Mononuclear cell (primary cell): Measurements from ENCODE around the gene REEP3. TPM values are rescaled to one million over a fixed set of nuclear protein-coding genes. Genes with fewer than 3 reads are reported as not detected.
"Not testable (repeated sequence)": the region's sequence is repeated elsewhere in the genome, so short reads cannot be mapped to it uniquely, and the experiment has no call there.

Experiments
- H3K27me3 ChIP-seq: 2 replicates; pipeline ENCODE4 v1.6.0; 2011; ENCODE audit warnings: low read length, control low read depth; ENCODE audit not compliant: insufficient read depth
- H3K4me1 ChIP-seq: 2 replicates; pipeline ENCODE4 v1.5.1; 2011; ENCODE audit warnings: mild to moderate bottlenecking, low read length, control low read depth; ENCODE audit not compliant: insufficient read depth
- H3K4me3 ChIP-seq: 2 replicates; pipeline ENCODE4 v1.5.1; 2011; ENCODE audit warnings: mild to moderate bottlenecking, low read length, moderate library complexity
- H3K9me3 ChIP-seq: 2 replicates; pipeline ENCODE4 v1.5.1; 2011; ENCODE audit warnings: low read depth, mild to moderate bottlenecking, control low read depth, low read length
- total RNA-seq: library from RNA; depleted of rRNA; stranded (reverse); fragments of >200 nt; gene quantifications from one replicate; pipeline ENCODE4 v1.2.3, GENCODE V29; 2012

The REEP3 gene
- total RNA-seq, 1 donor, result 8.0 TPM

- Histone ChIP-seq H3K9me3 (no peaks in the 10 kb centered on the region), H3K27me3 (no peaks in the 10 kb centered on the region), H3K4me1 (peaks cover 4% of the 10 kb centered on the region), H3K4me3 (no peak overlapping the region)
Observed at GRCh38 chr10:63498665-63499064, 22.5 kb upstream of the REEP3 start.

- not testable (repeated sequence) for H3K27me3 ChIP-seq, H3K4me3 ChIP-seq, H3K4me1 ChIP-seq, H3K9me3 ChIP-seq
Observed at GRCh38 chr10:63500551-63500950, 20.6 kb upstream of the REEP3 start.

GRCh38 chr10:63501954-63502353 is 19.2 kb upstream of the REEP3 start:
- H3K4me3 ChIP-seq, result no peak overlapping the region
- H3K27me3 ChIP-seq, result no peaks in the 10 kb centered on the region
- H3K9me3 ChIP-seq, result no peaks in the 10 kb centered on the region
- H3K4me1 ChIP-seq, result peaks cover 4% of the 10 kb centered on the region

GRCh38 chr10:63502832-63503231 is 18.4 kb upstream of the REEP3 start:
- H3K4me1 ChIP-seq, result peaks cover under 1% of the 10 kb centered on the region
- no peak overlapping the region for H3K4me3 ChIP-seq
- H3K9me3 ChIP-seq, result no peaks in the 10 kb centered on the region
- H3K27me3 ChIP-seq, result no peaks in the 10 kb centered on the region

GRCh38 chr10:63503395-63503794 is 17.8 kb upstream of the REEP3 start:
- no peaks in the 10 kb centered on the region for H3K4me1 ChIP-seq
- no peaks in the 10 kb centered on the region for H3K27me3 ChIP-seq
- H3K9me3 ChIP-seq, result no peaks in the 10 kb centered on the region
- no peak overlapping the region for H3K4me3 ChIP-seq

GRCh38 chr10:63504145-63504881 is 16.9 kb upstream of the REEP3 start:
- Histone ChIP-seq H3K27me3 (no peaks in the 10 kb centered on the region), H3K9me3 (no peaks in the 10 kb centered on the region), H3K4me3 (no peak overlapping the region), H3K4me1 (no peaks in the 10 kb centered on the region)

- no peaks in the 10 kb centered on the region for H3K27me3 ChIP-seq
Observed at GRCh38 chr10:63505562-63505961, 15.6 kb upstream of the REEP3 start.

GRCh38 chr10:63506554-63506953 is 14.6 kb upstream of the REEP3 start:
- Histone ChIP-seq H3K4me1 (no peaks in the 10 kb centered on the region), H3K9me3 (no peaks in the 10 kb centered on the region), H3K4me3 (no peak overlapping the region), H3K27me3 (no peaks in the 10 kb centered on the region)

More at GRCh38 chr10:63505562-63505961, 15.6 kb upstream of the REEP3 start:
- Histone ChIP-seq H3K9me3 (no peaks in the 10 kb centered on the region), H3K4me3 (no peak overlapping the region), H3K4me1 (no peaks in the 10 kb centered on the region)

GRCh38 chr10:63515002-63515763 is 6.0 kb upstream of the REEP3 start:
- Histone ChIP-seq H3K4me1 (peaks cover 7% of the 10 kb centered on the region), H3K4me3 (no peak overlapping the region), H3K9me3 (no peaks in the 10 kb centered on the region), H3K27me3 (no peaks in the 10 kb centered on the region)

GRCh38 chr10:63516207-63516606 is 5.0 kb upstream of the REEP3 start:
- H3K27me3 ChIP-seq, result no peaks in the 10 kb centered on the region
- peaks cover 14% of the 10 kb centered on the region for H3K4me1 ChIP-seq
- no peak overlapping the region for H3K4me3 ChIP-seq
- H3K9me3 ChIP-seq, result no peaks in the 10 kb centered on the region

- H3K4me1 ChIP-seq, result peaks cover 32% of the 10 kb centered on the region
- no peak overlapping the region for H3K4me3 ChIP-seq
- H3K9me3 ChIP-seq, result no peaks in the 10 kb centered on the region
- H3K27me3 ChIP-seq, result no peaks in the 10 kb centered on the region
Observed at GRCh38 chr10:63518690-63519288, 2.4 kb upstream of the REEP3 start.

- Histone ChIP-seq H3K4me1 (peaks cover 25% of the 10 kb centered on the region), H3K27me3 (no peaks in the 10 kb centered on the region), H3K9me3 (no peaks in the 10 kb centered on the region), H3K4me3 (peak overlapping the region; percentile 74)
Observed at GRCh38 chr10:63521416-63522276, 445 bp downstream of the REEP3 start.

GRCh38 chr10:63522277-63522687 is 1.1 kb downstream of the REEP3 start:
- H3K27me3 ChIP-seq, result no peaks in the 10 kb centered on the region
- peaks cover 25% of the 10 kb centered on the region for H3K4me1 ChIP-seq
- peak overlapping the region; percentile 74 for H3K4me3 ChIP-seq
- H3K9me3 ChIP-seq, result no peaks in the 10 kb centered on the region

GRCh38 chr10:63522995-63523394 is 1.8 kb downstream of the REEP3 start:
- no peaks in the 10 kb centered on the region for H3K27me3 ChIP-seq
- H3K4me1 ChIP-seq, result peaks cover 28% of the 10 kb centered on the region
- no peak overlapping the region for H3K4me3 ChIP-seq
- H3K9me3 ChIP-seq, result no peaks in the 10 kb centered on the region

GRCh38 chr10:63525021-63525420 is 3.8 kb downstream of the REEP3 start:
- no peaks in the 10 kb centered on the region for H3K27me3 ChIP-seq
- no peaks in the 10 kb centered on the region for H3K9me3 ChIP-seq
- no peak overlapping the region for H3K4me3 ChIP-seq
- peaks cover 31% of the 10 kb centered on the region for H3K4me1 ChIP-seq
